Activated naive CD4-positive, alpha-beta T cell treated with Interleukin-2 at 50 U/mL for 16 hours (primary cell): Measurements from ENCODE around the gene SLC29A2.
"Not testable (repeated sequence)": the region's sequence is repeated elsewhere in the genome, so short reads cannot be mapped to it uniquely, and the experiment has no call there.

Source experiments
- DNase-seq: peaks from one replicate; pipeline ENCODE4 v3.0.0-alpha.2; 2020

Gene SLC29A2

GRCh38 chr11:66332371-66333219 is 39.0 kb downstream of the SLC29A2 start:
- DNase-seq: no peak

- no peak for DNase-seq
Observed at GRCh38 chr11:66331542-66332370, 39.8 kb downstream of the SLC29A2 start.

- DNase-seq: no peak
Observed at GRCh38 chr11:66330931-66331330, 40.6 kb downstream of the SLC29A2 start.

- no peak for DNase-seq
Observed at GRCh38 chr11:66329165-66329673, 42.3 kb downstream of the SLC29A2 start.

- DNase-seq: peak; percentile 83
Observed at GRCh38 chr11:66328302-66329144, 43.0 kb downstream of the SLC29A2 start.

- DNase-seq: no peak
Observed at GRCh38 chr11:66328031-66328301, 43.6 kb downstream of the SLC29A2 start.

GRCh38 chr11:66327171-66328030 is 44.2 kb downstream of the SLC29A2 start:
- no peak for DNase-seq

- no peak for DNase-seq
Observed at GRCh38 chr11:66326261-66327111, 45.1 kb downstream of the SLC29A2 start.

GRCh38 chr11:66325263-66325671 is 46.3 kb downstream of the SLC29A2 start:
- no peak for DNase-seq

GRCh38 chr11:66324664-66325063 is 46.9 kb downstream of the SLC29A2 start:
- DNase-seq: no peak

GRCh38 chr11:66323684-66324083 is 47.9 kb downstream of the SLC29A2 start:
- DNase-seq: no peak

GRCh38 chr11:66322732-66323427 is 48.7 kb downstream of the SLC29A2 start:
- no peak for DNase-seq

GRCh38 chr11:66321606-66322005 is 50.0 kb downstream of the SLC29A2 start:
- no peak for DNase-seq

- DNase-seq: not testable (repeated sequence)
Observed at GRCh38 chr11:66320748-66321147, 50.8 kb downstream of the SLC29A2 start.

GRCh38 chr11:66320289-66320688 is 51.3 kb downstream of the SLC29A2 start:
- not testable (repeated sequence) for DNase-seq

- no peak for DNase-seq
Observed at GRCh38 chr11:66318600-66318970, 53.0 kb downstream of the SLC29A2 start.

GRCh38 chr11:66317723-66318599 is 53.6 kb downstream of the SLC29A2 start:
- no peak for DNase-seq

- no peak for DNase-seq
Observed at GRCh38 chr11:66317322-66317722, 54.2 kb downstream of the SLC29A2 start.

GRCh38 chr11:66316849-66317251 is 54.7 kb downstream of the SLC29A2 start, which contains the start of gene CD248:
TSS of gene CD248 (minus strand) at chr11:66317044. CDS start at chr11:66317027, 17 bp downstream.
- DNase-seq: no peak
